Erythroblast (primary cell): ENCODE measurements around the gene COX19.

Experiments
- GATA1 ChIP-seq: IDR thresholded peaks from 2 replicates; pipeline ENCODE4 v1.6.1; 2011; ENCODE audit warnings: low read depth, mild to moderate bottlenecking, control low read depth, low read length, moderate library complexity
- POLR2A ChIP-seq: IDR thresholded peaks from 2 replicates; pipeline ENCODE4 v1.6.1; 2011; ENCODE audit warnings: mild to moderate bottlenecking, low read length

- no peak for TF ChIP-seq POLR2A
- TF ChIP-seq GATA1, result no peak
Observed at GRCh38 chr7:918441-919113, 56.8 kb downstream of the COX19 start.
